ENCODE data around the gene MARCHF11.

MARCHF11 gene

DNA sequence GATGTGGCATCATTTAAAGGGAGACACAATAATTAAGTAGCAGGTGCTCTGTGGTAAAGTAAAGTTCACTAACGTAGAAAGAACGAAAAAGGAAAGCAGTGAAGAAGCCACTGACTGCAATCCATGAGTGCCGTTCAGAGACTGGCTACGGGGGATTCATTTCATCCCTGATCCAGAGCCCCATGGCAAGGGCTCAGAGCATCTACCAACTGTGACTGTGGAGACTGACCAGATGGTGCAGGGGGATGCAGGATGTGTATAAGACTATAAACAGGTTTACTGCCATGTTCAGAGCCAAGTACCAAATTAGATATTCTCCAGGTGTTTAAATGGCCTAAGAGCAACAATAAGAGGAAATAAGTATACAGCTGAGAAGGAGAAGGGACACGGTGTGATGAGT, 47.7 kb downstream of the MARCHF11 start:
- H3K27ac ChIP-seq, result no peak overlapping the region
- TF ChIP-seq, protein P1, sequence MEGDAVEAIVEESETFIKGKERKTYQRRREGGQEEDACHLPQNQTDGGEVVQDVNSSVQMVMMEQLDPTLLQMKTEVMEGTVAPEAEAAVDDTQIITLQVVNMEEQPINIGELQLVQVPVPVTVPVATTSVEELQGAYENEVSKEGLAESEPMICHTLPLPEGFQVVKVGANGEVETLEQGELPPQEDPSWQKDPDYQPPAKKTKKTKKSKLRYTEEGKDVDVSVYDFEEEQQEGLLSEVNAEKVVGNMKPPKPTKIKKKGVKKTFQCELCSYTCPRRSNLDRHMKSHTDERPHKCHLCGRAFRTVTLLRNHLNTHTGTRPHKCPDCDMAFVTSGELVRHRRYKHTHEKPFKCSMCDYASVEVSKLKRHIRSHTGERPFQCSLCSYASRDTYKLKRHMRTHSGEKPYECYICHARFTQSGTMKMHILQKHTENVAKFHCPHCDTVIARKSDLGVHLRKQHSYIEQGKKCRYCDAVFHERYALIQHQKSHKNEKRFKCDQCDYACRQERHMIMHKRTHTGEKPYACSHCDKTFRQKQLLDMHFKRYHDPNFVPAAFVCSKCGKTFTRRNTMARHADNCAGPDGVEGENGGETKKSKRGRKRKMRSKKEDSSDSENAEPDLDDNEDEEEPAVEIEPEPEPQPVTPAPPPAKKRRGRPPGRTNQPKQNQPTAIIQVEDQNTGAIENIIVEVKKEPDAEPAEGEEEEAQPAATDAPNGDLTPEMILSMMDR (IDR thresholded peaks at IDR 0.05), result no peak
- TF ChIP-seq ZFX (IDR thresholded peaks at IDR 0.05; ENCODE audit: borderline replicate concordance), result no peak

DNA sequence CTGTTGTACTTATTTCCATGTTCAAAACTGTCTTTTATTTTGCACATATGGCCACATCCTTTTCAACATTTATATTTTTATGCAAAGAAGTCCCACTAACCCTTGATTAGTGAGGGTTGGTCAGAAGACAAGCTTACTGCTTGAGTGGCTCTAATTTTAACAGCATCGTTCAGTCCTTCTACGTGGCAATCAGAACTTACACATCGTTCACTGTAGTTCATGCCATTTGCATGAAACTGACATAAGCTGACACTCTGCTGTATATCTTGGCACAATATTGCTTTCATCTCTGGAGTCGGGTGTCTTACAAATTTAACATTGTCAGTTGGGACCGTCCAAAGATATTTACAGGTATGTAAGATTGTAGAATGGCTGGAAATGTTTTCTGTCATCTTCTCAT, 50.6 kb downstream of the MARCHF11 start:
- TF ChIP-seq, protein P1 (IDR thresholded peaks at IDR 0.05), result no peak
- no peak for TF ChIP-seq ZFX (IDR thresholded peaks at IDR 0.05; ENCODE audit: borderline replicate concordance)

DNA sequence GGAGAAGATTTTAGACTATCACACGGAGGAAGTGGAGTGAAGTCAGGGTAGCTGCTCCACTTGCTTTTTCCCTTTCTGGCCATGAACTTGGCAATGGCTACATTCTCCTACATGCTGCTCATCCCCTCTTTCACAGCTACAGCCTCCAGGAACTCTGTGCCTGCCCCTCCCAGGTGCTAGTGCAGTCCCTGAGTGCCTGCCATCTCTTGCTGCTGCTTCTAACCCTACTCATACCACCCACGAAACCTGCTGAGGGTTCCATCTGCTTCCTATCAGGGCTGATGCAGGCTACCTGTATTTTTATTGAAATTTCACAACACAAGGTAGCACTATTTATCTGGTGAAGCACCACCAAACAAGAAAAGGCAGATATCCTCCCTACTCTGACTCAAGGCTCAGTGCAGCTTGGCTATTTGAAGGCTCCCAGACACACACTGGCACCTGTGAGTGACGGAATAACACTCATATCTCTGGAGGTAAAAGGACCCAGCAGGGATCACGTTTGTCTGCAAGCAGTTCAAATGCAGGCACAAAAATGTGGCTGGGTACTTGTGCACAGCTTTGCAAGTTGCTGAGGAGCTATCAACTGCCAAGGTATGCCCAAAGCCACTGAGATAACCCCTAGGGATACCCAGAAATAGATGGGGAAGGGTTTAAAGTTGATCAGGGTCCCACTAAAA, 51.6 kb downstream of the MARCHF11 start:
- TF ChIP-seq, protein P1 (IDR thresholded peaks at IDR 0.05), result no peak
- TF ChIP-seq ZFX (IDR thresholded peaks at IDR 0.05; ENCODE audit: borderline replicate concordance), result no peak
- no peak overlapping the region for H3K27ac ChIP-seq

More for the DNA sequence above, 50.6 kb downstream of the MARCHF11 start:
- H3K27ac ChIP-seq, result no peak overlapping the region

DNA sequence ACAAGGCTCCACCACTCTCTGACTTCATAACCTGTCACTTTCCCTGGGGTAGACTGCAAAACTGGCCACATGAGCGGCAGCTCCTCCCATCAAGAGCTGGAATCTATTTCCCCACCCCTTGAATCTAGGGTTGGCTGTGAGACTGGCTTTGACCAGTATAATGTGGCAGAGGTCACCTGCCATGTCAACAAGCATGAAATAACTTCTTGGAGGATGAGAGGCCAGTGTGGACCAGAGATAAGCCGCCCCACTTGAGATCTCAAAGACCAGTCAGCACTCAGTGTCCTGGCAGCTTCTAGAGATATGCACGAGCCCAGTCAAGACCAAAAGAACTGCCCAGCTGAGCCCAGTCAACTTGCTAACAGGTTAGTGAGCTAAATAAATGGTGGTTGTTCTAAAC, 59.0 kb downstream of the MARCHF11 start:
- no peak for TF ChIP-seq ZFX (IDR thresholded peaks at IDR 0.05; ENCODE audit: borderline replicate concordance)
- TF ChIP-seq, protein P1 (IDR thresholded peaks at IDR 0.05), result no peak

DNA sequence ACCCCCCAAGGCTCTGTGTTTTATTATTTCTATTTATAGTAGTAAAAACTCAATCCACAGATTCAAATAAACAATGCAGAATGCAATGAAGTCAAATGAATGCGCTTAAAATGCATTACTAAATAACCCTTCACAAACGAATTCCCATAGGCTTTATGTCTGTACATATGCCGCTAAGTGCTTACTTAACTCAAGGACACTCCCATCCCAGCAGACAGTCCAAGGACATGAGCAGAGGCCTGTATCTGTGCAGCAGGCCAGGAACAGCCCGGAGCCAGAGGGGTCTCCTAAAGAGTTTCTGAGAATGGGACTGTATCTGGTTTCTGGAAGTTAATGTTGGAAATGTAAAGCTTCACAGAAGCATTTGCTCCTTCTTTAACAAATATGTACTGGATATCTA, 59.8 kb downstream of the MARCHF11 start:
- TF ChIP-seq, protein P1 (IDR thresholded peaks at IDR 0.05), result no peak
- TF ChIP-seq ZFX (IDR thresholded peaks at IDR 0.05; ENCODE audit: borderline replicate concordance), result no peak
- no peak overlapping the region for H3K27ac ChIP-seq

More for the DNA sequence above, 59.0 kb downstream of the MARCHF11 start:
- H3K27ac ChIP-seq, result no peak overlapping the region

DNA sequence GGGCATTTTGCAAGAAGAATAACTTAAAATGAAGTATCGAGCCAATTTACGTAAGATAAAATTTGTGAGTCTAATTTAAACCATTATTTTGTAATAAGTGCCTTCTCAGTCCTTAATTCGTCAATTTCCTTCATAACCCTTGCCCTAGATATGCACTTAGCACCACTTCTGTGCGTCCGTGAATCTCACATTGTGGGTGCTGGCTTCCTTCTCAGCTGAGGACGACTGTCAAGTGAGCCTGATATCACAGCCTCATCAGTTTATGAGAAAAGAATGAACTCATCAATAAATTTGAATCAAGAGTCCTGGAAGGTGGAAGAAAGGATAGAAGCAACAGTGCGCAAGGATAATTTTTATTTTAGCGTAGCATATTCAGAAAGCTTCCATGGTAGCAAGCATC, 64.5 kb downstream of the MARCHF11 start:
- H3K27ac ChIP-seq, result no peak overlapping the region
- TF ChIP-seq, protein P1 (IDR thresholded peaks at IDR 0.05), result no peak
- TF ChIP-seq ZFX (IDR thresholded peaks at IDR 0.05; ENCODE audit: borderline replicate concordance), result no peak

DNA sequence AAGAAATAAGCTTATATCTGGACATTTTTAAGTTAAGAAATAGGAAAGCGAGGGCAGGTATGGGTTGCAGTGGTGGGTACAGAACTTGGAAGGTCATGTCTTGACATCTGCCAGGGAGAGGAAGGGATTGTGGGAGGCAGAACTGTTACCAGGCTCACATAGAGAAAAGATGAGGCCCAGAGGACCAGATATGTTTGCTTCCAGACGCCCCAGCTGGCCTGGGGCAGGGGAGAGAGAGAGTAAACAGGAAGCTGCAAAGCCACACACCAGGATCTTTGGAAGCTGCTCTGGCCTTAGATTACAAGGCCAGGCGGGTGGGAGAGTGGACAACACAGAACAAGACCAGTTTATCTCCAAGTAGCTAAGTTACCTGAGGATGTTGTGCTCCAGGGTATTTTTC, 71.2 kb downstream of the MARCHF11 start:
- H3K27ac ChIP-seq, result no peak overlapping the region
- no peak for TF ChIP-seq ZFX (IDR thresholded peaks at IDR 0.05; ENCODE audit: borderline replicate concordance)
- TF ChIP-seq, protein P1 (IDR thresholded peaks at IDR 0.05), result no peak
